HEK293 (cell line): Measurements from ENCODE around the gene MSTO1.
A peak's percentile ranks its signal among the peaks of the same experiment; 100 is the strongest.
"Not testable (repeated sequence)": the region's sequence is repeated elsewhere in the genome, so short reads cannot be mapped to it uniquely, and the experiment has no call there.

Source experiments
- CTCF ChIA-PET: fragments of 350-600 bp; formaldehyde crosslinking; extraction: SDS; loops from one replicate; lab custom pipeline; 2021; ENCODE audit warnings: antibody characterized with exemption; lab: Yijun Ruan, JAX
- POLR2A ChIA-PET: fragments of 300-600 bp; formaldehyde crosslinking; extraction: SDS; loops from one replicate; lab custom pipeline; 2020; ENCODE audit warnings: antibody characterized with exemption, inconsistent platforms; lab: Yijun Ruan, JAX
- H3K27ac ChIP-seq: fragments of 200-500 bp; sonication (Bioruptor generic); 2 replicates; pipeline ENCODE4 v1.5.1; 2014; ENCODE audit warnings: low read depth, low read length, control low read depth, inconsistent platforms; ENCODE audit errors: extremely low read depth
- H3K36me3 ChIP-seq, 2 experiments: fragments of 200-500 bp in 1 of 2; sonication (Bioruptor generic) in 1 of 2; 1 replicate in 1 of 2; 2 replicates in 1 of 2; pipeline ENCODE4 v1.5.1; 2014 to 2017; ENCODE audit warnings: inconsistent platforms in 2 of 2, low read length in 2 of 2; ENCODE audit not compliant: control insufficient read depth in 2 of 2, insufficient read depth in 1 of 2
- H3K4me1 ChIP-seq: fragments of 200-500 bp; sonication (Bioruptor generic); 2 replicates; pipeline ENCODE4 v1.5.1; 2014; ENCODE audit warnings: mild to moderate bottlenecking, low read length, inconsistent platforms; ENCODE audit not compliant: control insufficient read depth, insufficient read depth
- H3K4me3 ChIP-seq: 2 replicates; pipeline ENCODE4 v1.5.1; 2011; ENCODE audit warnings: low read depth, mild to moderate bottlenecking, control low read depth, low read length, moderate library complexity
- H3K9me3 ChIP-seq: fragments of 200-500 bp; sonication (Bioruptor generic); 2 replicates; pipeline ENCODE4 v1.5.1; 2014; ENCODE audit warnings: low read depth, low read length, inconsistent platforms; ENCODE audit not compliant: control insufficient read depth, insufficient read depth
- PBX3 ChIP-seq: sonication (generic); formaldehyde crosslinking; IDR thresholded peaks from 2 replicates; pipeline ENCODE4 v1.8.1; 2022; ENCODE audit warnings: mild to moderate bottlenecking, moderate library complexity, missing genetic modification reagents
- REPIN1 ChIP-seq: fragments of 450-650 bp; formaldehyde crosslinking; IDR thresholded peaks from 2 replicates; pipeline ENCODE4 v1.5.1; 2017; ENCODE audit warnings: missing biosample characterization, missing genetic modification characterization, low read depth
- ZBTB20 ChIP-seq: fragments of 450-650 bp; formaldehyde crosslinking; IDR thresholded peaks from 2 replicates; pipeline ENCODE4 v1.5.1; 2016; ENCODE audit warnings: missing biosample characterization, missing genetic modification characterization
- TF ChIP-seq, protein P1 (sequence below): fragments of 450-650 bp; formaldehyde crosslinking; IDR thresholded peaks from 2 replicates; pipeline ENCODE4 v1.5.1; 2016; ENCODE audit warnings: missing biosample characterization, missing genetic modification characterization

The MSTO1 gene

GRCh38 chr1:155652951-155653350 lies 42.9 kb downstream of the MSTO1 start (continued):
- TF ChIP-seq PBX3 (CRISPR knock-in tag) (no peak), ZBTB20 (tag by site-specific recombination) (no peak)

DNA sequence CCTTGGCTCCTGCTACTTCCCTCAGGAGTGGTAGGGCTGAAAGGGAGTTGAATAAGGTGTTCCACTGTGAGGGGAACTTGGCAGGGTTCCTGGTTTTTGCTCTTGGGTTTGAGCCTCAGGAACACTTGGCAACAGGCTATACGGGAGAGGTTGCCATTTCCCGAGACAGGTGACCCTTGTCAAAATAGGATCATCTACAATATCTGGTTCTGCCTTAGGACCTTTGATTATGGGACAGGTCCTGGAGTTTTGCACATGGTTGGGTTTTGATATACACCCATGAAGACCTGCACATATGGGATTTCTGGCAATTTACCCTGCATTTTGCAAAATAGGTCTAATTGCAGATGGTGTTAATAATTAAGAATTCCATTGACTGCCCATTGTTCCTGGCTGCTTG lies 47.4 kb downstream of the MSTO1 start:
- TF ChIP-seq, protein P1, sequence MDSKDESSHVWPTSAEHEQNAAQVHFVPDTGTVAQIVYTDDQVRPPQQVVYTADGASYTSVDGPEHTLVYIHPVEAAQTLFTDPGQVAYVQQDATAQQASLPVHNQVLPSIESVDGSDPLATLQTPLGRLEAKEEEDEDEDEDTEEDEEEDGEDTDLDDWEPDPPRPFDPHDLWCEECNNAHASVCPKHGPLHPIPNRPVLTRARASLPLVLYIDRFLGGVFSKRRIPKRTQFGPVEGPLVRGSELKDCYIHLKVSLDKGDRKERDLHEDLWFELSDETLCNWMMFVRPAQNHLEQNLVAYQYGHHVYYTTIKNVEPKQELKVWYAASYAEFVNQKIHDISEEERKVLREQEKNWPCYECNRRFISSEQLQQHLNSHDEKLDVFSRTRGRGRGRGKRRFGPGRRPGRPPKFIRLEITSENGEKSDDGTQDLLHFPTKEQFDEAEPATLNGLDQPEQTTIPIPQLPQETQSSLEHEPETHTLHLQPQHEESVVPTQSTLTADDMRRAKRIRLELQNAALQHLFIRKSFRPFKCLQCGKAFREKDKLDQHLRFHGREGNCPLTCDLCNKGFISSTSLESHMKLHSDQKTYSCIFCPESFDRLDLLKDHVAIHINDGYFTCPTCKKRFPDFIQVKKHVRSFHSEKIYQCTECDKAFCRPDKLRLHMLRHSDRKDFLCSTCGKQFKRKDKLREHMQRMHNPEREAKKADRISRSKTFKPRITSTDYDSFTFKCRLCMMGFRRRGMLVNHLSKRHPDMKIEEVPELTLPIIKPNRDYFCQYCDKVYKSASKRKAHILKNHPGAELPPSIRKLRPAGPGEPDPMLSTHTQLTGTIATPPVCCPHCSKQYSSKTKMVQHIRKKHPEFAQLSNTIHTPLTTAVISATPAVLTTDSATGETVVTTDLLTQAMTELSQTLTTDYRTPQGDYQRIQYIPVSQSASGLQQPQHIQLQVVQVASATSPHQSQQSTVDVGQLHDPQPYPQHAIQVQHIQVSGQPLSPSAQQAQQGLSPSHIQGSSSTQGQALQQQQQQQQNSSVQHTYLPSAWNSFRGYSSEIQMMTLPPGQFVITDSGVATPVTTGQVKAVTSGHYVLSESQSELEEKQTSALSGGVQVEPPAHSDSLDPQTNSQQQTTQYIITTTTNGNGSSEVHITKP: 0 out of 2 replicates have a peak, but pooled peaks have one; percentile 1
- TF ChIP-seq REPIN1 (tag by site-specific recombination): no peak
- ChIA-PET CTCF (interaction anchor here (0.6 kb wide), 1 partner anchor 372 kb away, joined by 3 read pairs; no protein-coding TSS in a partner anchor), POLR2A (no interaction called here)
- no peaks in the 10 kb centered on the region for H3K4me1 ChIP-seq
- peaks cover 14 to 42% of the 10 kb centered on the region in 2 experiments for H3K36me3 ChIP-seq
- no peak overlapping the region for H3K27ac ChIP-seq
- H3K9me3 ChIP-seq: no peaks in the 10 kb centered on the region
- H3K4me3 ChIP-seq: no peak overlapping the region

GRCh38 chr1:155661239-155661638 lies 51.2 kb downstream of the MSTO1 start:
- POLR2A ChIA-PET, H3K27ac ChIP-seq, H3K4me3 ChIP-seq, H3K9me3 ChIP-seq, CTCF ChIA-PET, H3K4me1 ChIP-seq: not testable (repeated sequence)
- peaks cover 51 to 77% of the 10 kb centered on the region in 2 experiments for H3K36me3 ChIP-seq
